DOHH2 (cell line): Measurements from ENCODE around the gene SLC36A2.

Experiments used
- H3F3A ChIP-seq: fragments of 200-600 bp; sonication (generic), shearing (Covaris generic); 2 replicates; pipeline ENCODE4 v1.6.0; 2016; ENCODE audit warnings: antibody characterized with exemption, mild to moderate bottlenecking; ENCODE audit not compliant: control insufficient read depth, insufficient read depth
- H3K27ac ChIP-seq: fragments of 200-600 bp; sonication (generic); 2 replicates; pipeline ENCODE4 v1.5.1; 2014; ENCODE audit warnings: low read depth, mild to moderate bottlenecking, low read length, moderate library complexity
- H3K27me3 ChIP-seq: fragments of 200-600 bp; sonication (generic); 2 replicates; pipeline ENCODE4 v1.6.1; 2014; ENCODE audit warnings: mild to moderate bottlenecking, low read length, mixed read lengths; ENCODE audit not compliant: control insufficient read depth
- H3K36me3 ChIP-seq: fragments of 200-600 bp; sonication (generic); 2 replicates; pipeline ENCODE4 v1.6.1; 2014; ENCODE audit warnings: mild to moderate bottlenecking, low read length, moderate library complexity, mixed read lengths; ENCODE audit not compliant: control insufficient read depth
- H3K4me1 ChIP-seq: fragments of 200-600 bp; sonication (generic); 2 replicates; pipeline ENCODE4 v1.6.1; 2014; ENCODE audit warnings: mild to moderate bottlenecking, low read length, mixed read lengths; ENCODE audit not compliant: control insufficient read depth
- H3K4me2 ChIP-seq: fragments of 200-600 bp; sonication (generic); 2 replicates; pipeline ENCODE4 v1.6.0; 2014; ENCODE audit warnings: mild to moderate bottlenecking, low read length, moderate library complexity
- H3K4me3 ChIP-seq: fragments of 200-600 bp; sonication (generic); 2 replicates; pipeline ENCODE4 v1.5.1; 2014; ENCODE audit warnings: mild to moderate bottlenecking, low read length, mixed read lengths
- H3K79me2 ChIP-seq: fragments of 200-600 bp; sonication (generic); 2 replicates; pipeline ENCODE4 v1.6.1; 2014; ENCODE audit warnings: mild to moderate bottlenecking, low read length, mixed read lengths; ENCODE audit not compliant: control insufficient read depth
- H3K9me2 ChIP-seq: fragments of 200-600 bp; sonication (generic); replicated peaks from 2 replicates; pipeline ENCODE4 v1.6.1; 2014; ENCODE audit warnings: mild to moderate bottlenecking, low read length, mixed read lengths; ENCODE audit not compliant: control insufficient read depth
- H3K9me3 ChIP-seq: fragments of 200-600 bp; sonication (generic); 2 replicates; pipeline ENCODE4 v1.6.1; 2014; ENCODE audit warnings: antibody characterized with exemption, low read length, mixed read lengths; ENCODE audit not compliant: control insufficient read depth, insufficient read depth
- H4K20me1 ChIP-seq: fragments of 200-600 bp; sonication (generic); 2 replicates; pipeline ENCODE4 v1.6.0; 2014; ENCODE audit warnings: low read depth, mild to moderate bottlenecking, antibody characterized with exemption, low read length, moderate library complexity; ENCODE audit not compliant: control insufficient read depth, insufficient read depth
- CTCF ChIP-seq: fragments of 200-600 bp; sonication (generic); IDR thresholded peaks from one replicate; pipeline ENCODE4 v1.5.1; 2014; ENCODE audit warnings: antibody characterized with exemption, mild to moderate bottlenecking, low read depth, low read length; ENCODE audit not compliant: poor library complexity, severe bottlenecking
- EZH2phosphoT487 ChIP-seq: fragments of 200-600 bp; sonication (generic); IDR thresholded peaks from 2 replicates; pipeline ENCODE4 v1.6.1; 2017; ENCODE audit warnings: borderline replicate concordance, mild to moderate bottlenecking, antibody characterized with exemption, low read length, moderate library complexity, mixed read lengths

SLC36A2 gene

GRCh38 chr5:151284392-151284967, 62.9 kb downstream of the SLC36A2 start:
- no peak overlapping the region for H3K27ac ChIP-seq
- no peaks in the 10 kb centered on the region for H3K4me1 ChIP-seq
- H3K4me3 ChIP-seq: no peak overlapping the region
- no peaks in the 10 kb centered on the region for H3K79me2 ChIP-seq
- TF ChIP-seq EZH2phosphoT487: no peak
- TF ChIP-seq CTCF: peak; percentile 72
- H3K36me3 ChIP-seq: no peaks in the 10 kb centered on the region
- H3F3A ChIP-seq: no peaks in the 10 kb centered on the region
- no peaks in the 10 kb centered on the region for H4K20me1 ChIP-seq
- H3K4me2 ChIP-seq: no peak overlapping the region
- peaks cover 3% of the 10 kb centered on the region; the same call in 1 of the 2 replicates for H3K27me3 ChIP-seq
- no peaks in the 10 kb centered on the region for H3K9me2 ChIP-seq
- H3K9me3 ChIP-seq: no peaks in the 10 kb centered on the region

GRCh38 chr5:151283120-151283825, 64.1 kb downstream of the SLC36A2 start:
- Histone ChIP-seq H3F3A (no peaks in the 10 kb centered on the region), H4K20me1 (no peaks in the 10 kb centered on the region), H3K79me2 (no peaks in the 10 kb centered on the region), H3K27me3 (peaks cover 3% of the 10 kb centered on the region; the same call in 1 of the 2 replicates), H3K9me2 (no peaks in the 10 kb centered on the region), H3K4me2 (no peak overlapping the region), H3K36me3 (no peaks in the 10 kb centered on the region), H3K4me3 (no peak overlapping the region), H3K27ac (no peak overlapping the region), H3K9me3 (no peaks in the 10 kb centered on the region), H3K4me1 (no peaks in the 10 kb centered on the region)
- no peak for TF ChIP-seq EZH2phosphoT487
- TF ChIP-seq CTCF: no peak

GRCh38 chr5:151281001-151281639, 66.2 kb downstream of the SLC36A2 start:
- Histone ChIP-seq H3K27ac (no peak overlapping the region), H3K36me3 (no peaks in the 10 kb centered on the region), H3K4me1 (no peaks in the 10 kb centered on the region), H3K9me3 (no peaks in the 10 kb centered on the region), H3K4me2 (no peak overlapping the region), H3K27me3 (peaks cover 3% of the 10 kb centered on the region; the same call in 1 of the 2 replicates), H3K4me3 (no peak overlapping the region), H3K79me2 (no peaks in the 10 kb centered on the region), H4K20me1 (no peaks in the 10 kb centered on the region), H3K9me2 (no peaks in the 10 kb centered on the region), H3F3A (no peaks in the 10 kb centered on the region)
- no peak for TF ChIP-seq EZH2phosphoT487
- TF ChIP-seq CTCF: no peak
